Measurements from ENCODE around the gene MEIS2.
"Not testable (repeated sequence)": the region's sequence is repeated elsewhere in the genome, so short reads cannot be mapped to it uniquely, and the experiment has no call there.

The MEIS2 gene

DNA sequence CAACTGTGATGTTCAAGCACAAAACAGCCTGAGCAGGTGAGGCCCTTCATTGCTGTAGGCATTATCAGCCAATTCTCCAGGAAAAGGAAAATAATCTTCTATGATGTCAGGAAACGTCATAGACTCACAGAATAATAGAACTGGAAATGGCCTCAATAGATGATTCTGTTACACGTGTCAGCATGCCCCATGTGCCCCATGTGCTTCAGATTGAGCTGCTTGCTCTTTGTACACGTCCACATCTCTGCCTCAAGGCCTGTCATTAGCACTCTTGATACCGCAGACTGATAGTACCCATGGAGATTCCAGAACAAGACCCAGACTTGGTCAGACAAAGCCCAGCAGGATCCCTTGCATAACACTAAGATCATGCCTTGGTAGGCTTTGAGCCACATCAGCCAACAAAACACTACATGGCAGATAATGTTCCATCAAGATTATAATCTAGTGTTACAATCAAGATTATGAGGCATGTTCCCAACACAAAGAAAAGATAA lies 95.9 kb downstream of the MEIS2 start:
- no peak for DNase-seq

DNA sequence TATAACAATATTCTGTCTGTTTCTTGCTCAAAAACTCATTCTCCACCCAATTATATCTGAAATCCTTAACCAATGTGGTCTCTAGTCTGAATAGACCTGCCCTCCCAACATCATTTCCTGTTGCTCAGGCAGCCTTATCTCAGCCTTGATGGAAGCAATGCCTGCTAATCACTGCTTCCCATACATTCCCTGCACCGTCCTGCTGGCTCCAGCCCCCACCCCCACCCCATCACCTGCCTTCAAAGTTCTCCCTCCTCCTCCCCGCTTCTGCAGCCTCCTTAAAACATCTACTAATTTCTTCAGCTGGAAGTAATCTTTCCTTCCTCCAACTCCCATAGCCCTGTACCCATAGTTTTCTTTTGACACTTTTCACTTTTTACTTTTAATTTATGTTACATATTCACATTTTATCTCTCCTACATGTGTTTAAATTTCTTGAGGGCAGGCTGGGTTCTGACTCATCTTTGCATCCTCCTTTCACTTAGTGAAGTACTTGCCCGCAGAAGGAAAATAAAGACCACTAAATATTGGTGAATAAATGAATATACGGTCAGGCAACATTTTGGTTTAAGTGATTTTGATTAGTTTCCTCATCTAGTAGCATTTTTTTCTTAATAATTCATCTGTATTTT lies 98.2 kb downstream of the MEIS2 start:
- DNase-seq = no peak

DNA sequence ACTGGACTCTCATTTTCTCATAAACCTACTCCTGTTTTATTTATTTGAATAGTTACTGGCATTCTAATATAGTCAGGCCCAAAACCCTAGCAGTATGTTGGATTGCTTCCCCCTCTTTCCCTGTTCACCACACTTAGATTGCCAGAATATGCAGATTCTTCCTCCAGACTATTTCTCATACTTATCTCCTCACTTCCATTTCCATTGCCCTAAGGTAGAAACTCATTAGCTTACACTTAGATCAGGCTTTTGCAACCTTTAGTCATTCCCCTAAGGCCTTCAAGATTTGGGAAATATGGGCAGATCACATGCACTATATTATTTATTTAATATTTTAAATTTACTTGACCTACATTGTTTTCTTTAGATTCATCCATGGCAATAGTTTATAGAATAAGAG lies 98.9 kb downstream of the MEIS2 start:
- DNase-seq = no peak

DNA sequence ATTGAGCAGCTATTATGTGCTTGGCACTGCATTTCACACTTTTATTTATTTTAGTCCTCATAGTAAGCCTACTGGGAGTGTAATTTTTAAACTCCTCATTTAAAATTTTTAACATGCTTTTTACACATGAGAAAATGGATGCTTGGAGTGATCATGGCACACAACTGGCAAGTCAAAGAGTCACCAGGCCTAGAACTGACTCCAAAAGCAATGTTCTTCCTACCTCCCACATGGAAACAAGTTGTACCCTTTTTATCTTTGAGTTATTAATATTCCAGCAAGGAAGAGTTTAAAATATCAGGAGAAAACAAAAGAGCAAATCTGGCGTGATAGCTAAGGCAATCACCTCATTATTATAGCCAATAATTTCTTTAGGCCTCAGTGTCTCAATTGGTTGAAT lies 100.6 kb downstream of the MEIS2 start:
- no peak for DNase-seq

DNA sequence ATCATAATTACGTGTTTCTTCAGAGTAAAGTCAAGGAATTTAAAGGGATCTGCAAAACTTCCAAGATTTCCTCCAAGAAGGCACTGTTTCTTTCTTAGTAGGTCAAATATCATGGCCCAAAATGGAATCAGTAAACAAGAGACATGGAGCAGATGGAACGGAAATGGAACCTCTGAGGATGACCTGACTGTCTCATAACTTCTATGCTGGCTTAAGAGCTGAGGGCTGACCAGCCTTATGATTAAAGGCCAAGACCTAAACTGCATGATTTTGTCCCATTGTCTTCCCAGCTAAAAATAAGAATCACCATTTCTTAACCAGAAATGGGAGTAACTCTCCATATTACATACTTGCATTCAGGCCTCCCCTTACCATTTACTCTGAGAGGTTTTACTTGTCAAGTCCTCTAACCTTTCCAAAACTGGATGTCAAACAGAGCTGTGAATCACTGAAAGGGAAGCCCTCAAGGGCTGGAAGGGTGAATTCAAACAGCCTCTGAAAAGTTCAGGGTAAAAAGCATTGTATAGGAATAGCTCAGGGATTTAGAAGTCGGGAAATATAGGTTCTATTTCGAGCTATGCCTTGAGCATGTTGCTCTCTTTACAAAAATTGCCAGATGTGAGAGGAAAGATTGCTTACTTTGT lies 103.7 kb downstream of the MEIS2 start:
- no peak for DNase-seq

DNA sequence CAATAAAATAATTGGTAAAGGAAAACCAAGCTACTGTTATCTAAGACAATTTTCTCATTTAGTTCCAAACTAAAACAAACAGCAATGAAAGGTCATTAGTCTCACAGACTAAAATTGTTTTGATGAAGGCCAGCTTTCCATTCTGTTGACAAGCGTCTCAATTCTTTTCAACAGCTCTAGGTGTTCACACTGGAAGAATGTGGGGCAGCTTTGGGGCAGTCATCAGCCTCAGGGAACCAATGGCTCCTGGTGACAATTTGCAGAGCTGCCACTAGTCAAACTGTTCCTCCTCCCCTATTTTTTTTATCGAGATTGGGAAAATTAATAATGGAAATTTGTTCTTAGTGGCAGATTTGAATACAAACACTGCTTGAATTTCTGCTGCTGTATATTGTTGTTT lies 104.2 kb downstream of the MEIS2 start:
- DNase-seq = no peak

DNA sequence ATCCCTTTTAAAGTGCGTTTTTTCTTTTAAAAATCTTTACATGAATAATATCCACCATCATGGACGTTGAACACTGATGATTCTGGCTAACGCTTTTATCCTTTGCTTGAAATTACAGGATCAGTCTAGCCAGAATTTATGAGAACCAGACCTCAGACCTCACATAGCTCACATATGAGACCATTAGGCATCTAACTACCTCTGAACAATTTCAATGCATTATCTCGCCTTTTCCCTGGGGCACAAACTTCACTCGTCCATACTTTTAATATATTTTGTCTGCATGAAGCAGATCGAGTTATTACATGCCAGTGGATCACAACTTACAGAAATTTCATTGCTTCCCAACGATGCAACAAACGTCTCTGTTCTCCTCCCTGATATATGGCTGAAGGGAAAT lies 105.6 kb downstream of the MEIS2 start:
- no peak for DNase-seq

DNA sequence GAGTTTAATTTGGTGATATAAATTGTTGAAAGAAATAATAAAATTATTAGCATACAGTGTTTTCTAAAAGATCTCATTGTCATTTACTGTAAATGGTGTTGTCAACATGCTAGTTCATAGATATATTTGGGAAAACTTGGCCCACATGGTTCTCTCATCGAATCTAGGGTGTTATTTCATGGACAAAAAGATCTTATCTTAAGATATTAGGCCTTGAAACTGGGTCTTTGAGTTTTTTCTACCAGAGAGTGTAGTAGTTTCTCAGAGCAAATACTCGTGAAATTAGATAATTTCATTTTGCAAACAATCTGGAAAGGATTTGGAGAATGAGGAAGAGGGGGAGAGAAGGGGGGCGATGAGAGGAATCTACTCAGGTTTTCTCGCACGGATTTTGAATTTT lies 107.9 kb downstream of the MEIS2 start:
- DNase-seq = no peak

DNA sequence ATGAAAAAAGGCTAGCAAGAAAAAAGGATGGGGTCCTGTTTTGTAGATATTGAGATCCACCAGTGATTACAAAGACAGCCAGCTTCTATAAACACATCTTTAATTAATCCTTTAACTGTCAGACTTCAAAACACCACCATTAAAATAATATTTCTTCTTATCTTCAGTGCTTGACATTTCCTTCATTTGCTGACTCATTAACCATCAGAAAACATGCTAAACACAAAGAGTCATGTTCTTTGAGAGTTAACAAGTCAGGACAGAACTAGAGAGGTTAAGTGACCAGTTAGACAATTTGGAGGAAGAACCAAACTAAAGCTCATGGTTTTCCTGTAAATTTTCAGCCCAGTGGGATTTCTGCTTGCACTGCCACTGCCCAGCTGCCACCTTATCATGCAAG lies 111.4 kb downstream of the MEIS2 start:
- no peak for DNase-seq

DNA sequence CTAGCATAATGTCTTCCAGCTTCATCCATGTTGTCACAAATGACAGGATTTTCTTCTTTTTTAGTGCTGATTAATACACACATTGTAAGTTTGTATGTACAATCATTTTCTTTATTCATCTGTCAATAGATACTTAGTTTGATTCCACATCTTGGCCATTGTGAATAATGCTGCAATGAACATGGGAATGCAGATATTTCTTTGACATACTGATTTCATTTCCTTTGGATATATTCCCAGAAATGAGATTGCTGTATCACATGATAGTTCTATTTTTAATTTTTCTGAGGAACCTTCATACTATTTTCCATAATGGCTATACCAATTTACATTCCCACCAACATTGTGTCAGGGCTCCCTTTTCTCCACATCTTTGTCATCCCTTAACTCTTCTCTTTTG lies 117.9 kb downstream of the MEIS2 start:
- no peak for DNase-seq

DNA sequence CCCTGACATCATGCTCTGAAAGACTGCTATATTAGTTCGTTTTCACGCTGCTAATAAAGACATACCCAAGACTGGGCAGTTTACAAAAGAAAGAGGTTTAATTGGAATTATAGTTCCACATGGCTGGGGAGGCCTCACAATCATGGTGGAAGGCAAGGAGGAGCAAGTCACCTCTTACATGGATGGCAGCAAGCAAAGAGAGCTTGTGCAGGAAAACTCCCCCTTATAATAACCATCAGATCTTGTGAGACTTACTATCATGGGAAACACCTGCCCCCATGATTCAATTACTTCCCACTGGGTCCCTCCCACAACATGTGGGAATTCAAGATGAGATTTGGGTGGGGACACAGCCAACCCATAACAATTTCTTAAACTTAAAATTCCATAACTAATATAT lies 120.1 kb downstream of the MEIS2 start:
- not testable (repeated sequence) for DNase-seq

DNA sequence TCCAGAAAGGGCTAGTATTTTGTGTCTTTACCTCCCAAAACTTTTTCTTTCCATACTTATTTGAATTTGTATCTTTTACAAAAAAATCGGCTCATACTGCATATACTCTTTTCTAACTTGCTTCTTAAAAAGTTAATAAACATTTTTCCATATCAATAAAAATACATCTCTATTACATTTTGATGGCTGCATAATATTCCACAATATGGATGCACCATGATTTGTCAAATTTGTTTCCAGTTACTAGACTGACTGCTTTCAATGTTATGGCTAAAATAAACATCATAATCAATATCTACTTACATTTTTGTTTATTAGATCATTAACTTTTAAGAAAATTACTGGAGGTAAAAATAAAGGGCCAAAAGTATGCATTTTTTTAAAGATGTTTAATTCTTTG lies 121.7 kb downstream of the MEIS2 start:
- DNase-seq = no peak

DNA sequence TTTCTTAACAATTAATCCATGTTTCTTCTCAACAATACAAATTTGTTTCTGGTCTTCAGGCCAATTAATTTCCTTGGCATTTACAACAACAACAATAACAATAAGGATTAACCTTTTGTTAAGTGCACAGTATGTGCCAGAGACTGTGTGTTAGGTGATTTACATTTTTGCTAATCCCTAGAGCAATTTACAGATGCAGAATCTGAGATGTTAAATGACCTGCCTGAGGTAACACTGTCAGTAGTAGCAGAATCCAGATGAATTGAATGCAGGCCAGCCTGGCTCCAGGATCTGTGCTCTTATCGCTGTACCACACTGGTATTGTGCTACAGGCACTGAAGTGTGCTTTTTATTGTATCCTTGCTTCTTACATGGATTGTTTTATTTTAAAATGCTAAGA lies 122.2 kb downstream of the MEIS2 start:
- DNase-seq = no peak

DNA sequence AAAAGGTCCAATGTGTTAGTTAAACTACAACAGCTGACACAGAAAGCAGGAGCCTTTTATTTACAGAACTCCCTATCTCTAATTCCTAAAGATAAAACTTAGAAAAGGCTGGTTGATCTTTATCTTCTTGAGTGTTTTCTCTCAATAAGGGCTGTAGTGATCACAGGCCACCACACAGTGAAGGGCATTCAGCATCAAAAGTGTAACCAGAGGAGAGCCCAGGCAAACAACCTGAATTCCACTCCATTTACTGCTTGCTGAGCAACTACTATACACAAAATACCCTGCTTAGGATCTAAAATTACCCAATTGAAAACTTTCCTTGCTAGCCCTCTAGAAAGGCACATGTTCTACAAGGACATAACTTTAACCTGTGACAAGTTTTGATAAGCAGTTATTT lies 122.7 kb downstream of the MEIS2 start:
- DNase-seq = no peak

DNA sequence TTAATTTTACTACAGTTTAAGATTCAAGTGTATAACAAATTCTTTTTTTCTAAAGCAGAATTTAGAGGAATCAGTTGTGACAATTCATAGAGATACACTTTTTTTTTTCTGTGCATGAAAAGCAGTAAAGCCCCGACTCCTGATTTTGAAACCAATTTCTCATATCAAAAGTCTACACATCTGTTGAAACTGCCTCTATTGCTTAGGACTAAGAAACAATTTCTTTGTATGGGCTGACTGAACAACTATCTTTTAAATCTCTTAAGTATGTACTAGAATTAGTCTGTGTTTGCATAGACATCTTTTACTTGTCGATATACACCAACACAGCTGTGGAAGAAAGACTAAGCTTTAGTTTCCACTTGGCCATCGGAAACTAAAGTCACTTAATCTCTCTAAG lies 127.6 kb downstream of the MEIS2 start:
- DNase-seq = no peak

DNA sequence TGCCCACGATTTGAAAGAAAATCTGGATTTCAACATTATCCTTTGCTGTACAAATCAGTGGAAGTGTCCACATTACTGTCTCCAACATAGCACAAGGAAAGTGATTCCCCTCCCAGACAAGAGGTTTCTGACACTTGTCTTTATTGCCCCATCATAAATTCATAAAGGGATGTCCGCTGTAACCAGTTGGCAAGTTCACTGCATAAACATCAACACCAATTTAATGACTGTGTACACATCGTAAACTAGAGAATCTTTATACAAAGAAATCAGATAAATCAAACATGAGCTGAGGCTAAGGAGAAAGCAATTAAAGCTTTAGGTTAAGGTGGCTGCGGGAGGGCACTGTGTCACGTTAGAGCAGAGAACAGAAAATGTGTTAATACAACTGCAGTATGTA lies 129.8 kb downstream of the MEIS2 start:
- no peak for DNase-seq

DNA sequence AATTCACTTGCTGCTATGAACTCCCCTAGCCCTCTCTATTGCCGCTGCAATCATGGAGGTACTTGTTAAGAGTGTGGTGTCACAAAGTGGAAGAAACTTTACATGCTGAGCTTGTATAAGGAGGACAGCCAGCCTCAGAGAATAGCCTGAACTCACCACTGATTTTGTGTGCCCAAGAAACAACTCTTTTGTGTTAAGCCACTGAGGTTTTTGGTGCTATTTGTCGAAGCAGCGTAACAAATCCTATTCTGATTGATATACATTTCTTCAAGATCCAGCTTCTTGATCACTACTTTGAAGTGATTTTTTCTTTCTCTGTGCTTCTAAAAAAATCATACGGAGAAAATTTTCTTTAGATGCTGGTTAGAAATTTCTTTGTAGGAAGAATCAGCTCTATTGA lies 132.4 kb downstream of the MEIS2 start:
- no peak for DNase-seq

DNA sequence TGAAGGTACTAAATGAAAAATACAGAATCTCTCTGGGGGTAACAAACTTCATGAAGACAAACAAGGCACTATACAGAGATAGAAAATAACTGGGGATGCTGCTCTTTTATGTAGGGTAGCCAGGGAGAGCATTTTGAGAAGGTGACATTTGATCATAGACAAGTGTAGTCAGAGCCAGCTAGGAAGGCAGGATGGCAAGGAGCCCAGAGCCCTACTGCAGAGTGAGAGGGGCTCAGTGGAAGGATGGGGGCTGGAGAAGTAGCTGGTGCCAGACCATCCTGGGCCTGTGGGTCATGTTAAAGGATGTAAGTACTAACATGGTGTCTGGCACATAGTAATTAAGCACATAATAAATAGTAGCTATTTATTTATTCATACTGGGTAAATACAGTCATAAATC lies 133.6 kb downstream of the MEIS2 start:
- no peak for DNase-seq

DNA sequence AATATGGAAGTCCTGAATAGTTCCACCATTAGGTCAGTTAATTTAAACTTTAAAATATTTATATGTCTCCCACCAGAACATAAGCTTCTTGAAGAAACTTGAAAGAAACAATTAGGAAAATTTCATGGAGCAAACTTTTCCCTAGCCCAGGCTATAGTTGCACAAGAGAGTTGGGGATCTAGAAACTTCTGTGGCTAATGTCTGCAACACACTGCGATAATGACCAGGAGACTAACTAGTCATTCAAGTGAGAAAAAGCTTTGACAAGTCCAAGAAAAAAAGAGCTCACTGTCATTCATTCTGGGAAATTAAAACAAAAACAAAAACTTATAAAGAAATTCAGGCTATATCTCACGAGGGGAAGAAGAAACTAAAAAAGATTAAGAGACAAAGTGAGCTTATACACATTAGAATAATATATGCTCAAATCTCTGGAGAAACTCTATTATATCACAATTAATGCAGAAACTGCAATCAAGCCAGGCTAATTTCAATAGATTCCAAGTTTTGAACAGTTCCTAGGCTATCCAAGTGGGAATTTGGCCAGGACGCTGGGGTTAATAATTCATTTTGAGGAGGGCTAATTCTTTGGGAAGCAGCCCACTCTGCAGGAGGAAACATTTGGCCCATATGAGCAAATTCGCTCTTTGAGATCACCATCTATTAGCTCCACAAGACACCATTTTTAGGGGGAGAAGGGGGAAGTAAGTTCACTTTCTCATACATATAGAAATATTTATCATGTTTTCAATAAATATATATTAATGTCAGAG lies 134.6 kb downstream of the MEIS2 start:
- DNase-seq = no peak

DNA sequence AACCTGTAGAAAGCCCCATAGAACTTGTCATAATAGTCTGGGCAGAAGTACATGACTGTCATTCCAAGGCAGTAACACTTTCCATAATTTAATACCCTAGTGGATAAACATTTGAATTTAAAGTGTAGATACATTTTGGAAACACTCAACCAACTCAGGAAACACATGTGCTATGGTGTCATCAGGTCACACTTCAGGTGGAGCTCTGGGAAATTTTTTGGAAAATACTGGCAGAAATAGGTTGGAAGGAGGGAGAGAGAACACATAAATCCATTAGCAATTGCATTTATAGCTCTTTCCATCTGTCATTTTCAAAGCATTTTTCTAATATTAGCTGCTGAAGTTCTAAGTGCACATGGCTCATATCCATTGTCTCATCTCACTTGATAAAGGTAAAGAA lies 135.7 kb downstream of the MEIS2 start:
- DNase-seq = no peak

DNA sequence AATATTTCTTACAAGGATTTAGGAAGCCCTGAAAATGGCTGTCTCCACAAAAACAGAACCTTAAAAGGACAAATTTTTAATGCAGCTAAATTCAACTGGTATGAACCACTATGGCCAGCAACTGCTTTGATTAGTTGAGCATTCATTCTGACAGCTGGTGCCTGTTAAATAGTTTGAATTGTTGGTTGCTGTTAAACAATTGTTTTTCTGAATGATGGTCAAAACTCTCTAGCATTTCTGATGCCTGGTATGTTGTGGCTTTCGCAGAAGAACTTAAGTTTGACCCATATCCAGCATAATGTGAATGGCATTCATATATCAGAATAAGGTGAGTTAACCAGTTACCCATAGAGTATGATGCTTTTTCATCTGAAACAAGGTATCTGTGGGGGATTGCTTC lies 138.4 kb downstream of the MEIS2 start:
- no peak for DNase-seq

DNA sequence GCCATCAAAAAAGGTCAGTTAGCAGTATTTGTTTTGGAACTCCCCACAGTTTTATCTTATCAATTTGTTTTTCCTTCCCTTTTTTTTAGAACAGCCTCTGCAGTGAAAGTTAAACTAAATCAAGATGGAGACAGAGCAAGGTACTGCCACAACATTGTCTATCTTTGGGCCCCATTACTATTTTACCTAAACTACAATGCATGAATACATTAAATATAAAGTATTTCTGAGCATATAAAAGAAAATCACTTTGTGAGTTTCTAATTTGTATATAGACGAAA lies 139.5 kb downstream of the MEIS2 start:
- no peak for DNase-seq

DNA sequence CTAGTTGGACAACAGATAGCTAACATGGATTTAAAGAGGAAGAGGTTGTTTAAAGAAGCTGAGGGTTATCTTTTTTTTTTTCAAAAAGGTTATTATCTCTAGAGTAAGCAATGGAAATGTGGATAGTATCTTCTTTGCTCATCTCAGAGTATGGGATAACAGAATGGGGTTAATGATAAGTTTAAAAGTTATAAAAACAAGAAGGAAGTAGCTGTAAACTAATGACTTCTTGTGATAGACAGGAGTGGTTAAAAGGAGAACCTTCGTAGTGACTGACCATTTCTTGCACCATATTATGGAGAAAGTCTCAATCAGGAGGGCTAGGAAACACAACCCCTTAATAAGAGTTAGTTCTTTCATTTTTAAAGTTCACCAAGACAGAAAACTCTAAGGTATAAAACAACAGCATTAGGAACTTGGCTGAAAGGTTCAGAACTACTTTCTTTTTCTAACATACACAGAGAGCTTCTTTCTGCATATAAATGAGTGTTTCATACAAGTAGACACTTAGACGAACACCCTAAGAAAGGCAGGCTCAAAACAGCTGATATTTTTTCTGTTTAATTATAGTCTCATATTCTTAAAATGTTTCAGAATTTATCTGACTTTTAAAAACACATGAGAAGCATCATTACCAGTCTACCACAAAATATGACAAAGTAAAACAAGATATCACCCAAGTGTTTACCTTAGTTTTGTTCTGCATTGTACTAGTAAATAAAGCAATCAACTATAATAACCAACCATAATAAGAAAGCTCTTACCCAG lies 140.0 kb downstream of the MEIS2 start:
- DNase-seq = no peak

DNA sequence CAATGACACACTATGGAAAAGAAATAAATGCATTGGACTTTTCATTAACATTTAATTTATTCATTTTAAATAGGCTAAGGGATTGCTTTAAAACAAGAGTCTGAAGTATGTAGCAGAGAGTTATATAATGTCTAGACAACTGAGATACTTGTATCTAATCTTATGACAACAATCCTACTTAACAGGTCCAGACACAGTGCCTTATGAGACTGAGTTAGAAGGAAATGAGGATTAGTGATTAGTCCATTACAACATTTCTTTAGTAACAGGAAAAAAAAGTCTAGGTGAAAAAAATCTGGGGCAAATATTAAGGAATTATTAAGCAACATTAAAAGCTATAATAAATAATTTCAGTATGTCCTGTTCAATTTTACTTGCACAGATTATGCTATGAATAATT lies 140.6 kb downstream of the MEIS2 start:
- DNase-seq = no peak
